H9 (cell line): ENCODE results near the gene TGM3. TPM values are rescaled to one million over a fixed set of nuclear protein-coding genes. Genes with fewer than 3 reads are reported as not detected.

Experiments
- DNase-seq: peaks from one replicate; pipeline ENCODE4 v3.0.0-alpha.2; 2017
- H2AFZ ChIP-seq: one replicate; pipeline ENCODE4 v1.6.1; 2013; ENCODE audit warnings: mild to moderate bottlenecking, low read length, control low read depth, moderate library complexity
- H2AK5ac ChIP-seq: 2 replicates; pipeline ENCODE4 v1.6.1; 2013; ENCODE audit warnings: low read length, control low read depth, mixed read lengths; ENCODE audit not compliant: insufficient read length
- H2BK120ac ChIP-seq: one replicate; pipeline ENCODE4 v1.6.1; 2013; ENCODE audit warnings: low read depth, mild to moderate bottlenecking, low read length, control low read depth, inconsistent platforms; ENCODE audit not compliant: poor library complexity, severe bottlenecking
- H2BK12ac ChIP-seq: 2 replicates; pipeline ENCODE4 v1.6.1; 2013; ENCODE audit warnings: low read length, control low read depth, mixed read lengths, low read depth; ENCODE audit not compliant: insufficient read length
- H2BK15ac ChIP-seq: 2 replicates; pipeline ENCODE4 v1.6.1; 2013; ENCODE audit warnings: low read depth, low read length, control low read depth
- H2BK20ac ChIP-seq: one replicate; pipeline ENCODE4 v1.6.1; 2013; ENCODE audit warnings: low read depth, mild to moderate bottlenecking, low read length, control low read depth, inconsistent platforms; ENCODE audit not compliant: poor library complexity, severe bottlenecking
- H2BK5ac ChIP-seq: 2 replicates; pipeline ENCODE4 v1.6.1; 2013; ENCODE audit warnings: low read length, control low read depth, mixed read lengths; ENCODE audit not compliant: insufficient read length
- H3K14ac ChIP-seq: 2 replicates; pipeline ENCODE4 v1.6.1; 2013; ENCODE audit warnings: low read length, control low read depth; ENCODE audit not compliant: insufficient read depth
- H3K18ac ChIP-seq: 2 replicates; pipeline ENCODE4 v1.6.1; 2013; ENCODE audit warnings: low read depth, mild to moderate bottlenecking, mixed read lengths, low read length, control low read depth; ENCODE audit not compliant: insufficient read length
- H3K23ac ChIP-seq: 2 replicates; pipeline ENCODE4 v1.6.1; 2013; ENCODE audit warnings: low read length, control low read depth, mixed read lengths, low read depth; ENCODE audit not compliant: insufficient read length
- H3K23me2 ChIP-seq: 2 replicates; pipeline ENCODE4 v1.6.1; 2013; ENCODE audit warnings: low read depth, mild to moderate bottlenecking, mixed read lengths, low read length, control low read depth; ENCODE audit not compliant: insufficient read length, poor library complexity, severe bottlenecking
- H3K27ac ChIP-seq: 2 replicates; pipeline ENCODE4 v1.5.1; 2013; ENCODE audit warnings: low read length, control low read depth, mixed read lengths, low read depth; ENCODE audit not compliant: insufficient read length
- H3K27me3 ChIP-seq: 2 replicates; pipeline ENCODE4 v1.6.1; 2013; ENCODE audit warnings: low read length, control low read depth, inconsistent platforms; ENCODE audit not compliant: insufficient read depth
- H3K4ac ChIP-seq: 2 replicates; pipeline ENCODE4 v1.6.1; 2013; ENCODE audit warnings: low read depth, mild to moderate bottlenecking, control low read depth, inconsistent platforms, low read length, moderate library complexity
- H3K4me1 ChIP-seq: 2 replicates; pipeline ENCODE4 v1.6.1; 2013; ENCODE audit warnings: low read length, control low read depth, inconsistent platforms; ENCODE audit not compliant: insufficient read depth
- H3K4me2 ChIP-seq: 2 replicates; pipeline ENCODE4 v1.6.1; 2013; ENCODE audit warnings: low read length, control low read depth, mixed read lengths; ENCODE audit not compliant: insufficient read length, insufficient read depth
- H3K56ac ChIP-seq: 2 replicates; pipeline ENCODE4 v1.6.1; 2013; ENCODE audit warnings: low read depth, mild to moderate bottlenecking, mixed read lengths, low read length, control low read depth; ENCODE audit not compliant: insufficient read length
- H3K79me1 ChIP-seq: 2 replicates; pipeline ENCODE4 v1.6.1; 2013; ENCODE audit warnings: low read depth, mild to moderate bottlenecking, moderate library complexity, low read length, control low read depth, inconsistent platforms; ENCODE audit not compliant: insufficient read depth, poor library complexity, severe bottlenecking
- H3K79me2 ChIP-seq: 2 replicates; pipeline ENCODE4 v1.6.1; 2013; ENCODE audit warnings: low read length, control low read depth, inconsistent platforms; ENCODE audit not compliant: insufficient read depth
- H3K9ac ChIP-seq: 2 replicates; pipeline ENCODE4 v1.6.1; 2013; ENCODE audit warnings: low read length, control low read depth, mixed read lengths; ENCODE audit not compliant: insufficient read length; ENCODE audit errors: extremely low read depth
- H3K9me3 ChIP-seq: one replicate; pipeline ENCODE4 v1.6.1; 2013; ENCODE audit warnings: low read depth, low read length, inconsistent platforms; ENCODE audit not compliant: control insufficient read depth
- H3T11ph ChIP-seq: one replicate; pipeline ENCODE4 v1.6.1; 2013; ENCODE audit warnings: mild to moderate bottlenecking, low read length, control low read depth, inconsistent platforms
- H4K20me1 ChIP-seq: one replicate; pipeline ENCODE4 v1.6.1; 2013; ENCODE audit not compliant: control insufficient read depth, insufficient read length, insufficient read depth
- H4K5ac ChIP-seq: 2 replicates; pipeline ENCODE4 v1.6.1; 2013; ENCODE audit warnings: low read depth, mild to moderate bottlenecking, mixed read lengths, low read length, control low read depth; ENCODE audit not compliant: insufficient read length
- H4K8ac ChIP-seq: replicated peaks from 2 replicates; pipeline ENCODE4 v1.6.1; 2013; ENCODE audit warnings: low read length, control low read depth, mixed read lengths, low read depth; ENCODE audit not compliant: insufficient read length
- H4K91ac ChIP-seq: 2 replicates; pipeline ENCODE4 v1.6.1; 2013; ENCODE audit warnings: low read depth, mild to moderate bottlenecking, moderate library complexity, mixed read lengths, low read length, control low read depth; ENCODE audit not compliant: insufficient read length
- H3K27ac Mint-ChIP-seq, 3 experiments: 2 replicates in 2 of 3; 3 replicates in 1 of 3; pipeline ENCODE4 v1.8.0; 2020 to 2021; ENCODE audit warnings: mixed read lengths in 3 of 3, mild to moderate bottlenecking in 1 of 3, moderate library complexity in 1 of 3
- H3K27me3 Mint-ChIP-seq: 2 replicates; pipeline ENCODE4 v1.8.0; 2021; ENCODE audit warnings: low read depth, mild to moderate bottlenecking, moderate library complexity, mixed read lengths
- H3K36me3 Mint-ChIP-seq, 3 experiments: 2 replicates in 2 of 3; 3 replicates in 1 of 3; pipeline ENCODE4 v1.8.0; 2020 to 2021; ENCODE audit warnings: low read depth in 3 of 3, mixed read lengths in 3 of 3; ENCODE audit not compliant: insufficient read depth in 1 of 3
- H3K4me1 Mint-ChIP-seq, 2 experiments: 2 replicates each; pipeline ENCODE4 v1.8.0; 2020; ENCODE audit warnings: mixed read lengths in 2 of 2
- H3K4me3 Mint-ChIP-seq, 2 experiments: 2 replicates in 1 of 2; 3 replicates in 1 of 2; pipeline ENCODE4 v1.8.0; 2020 to 2021; ENCODE audit warnings: mild to moderate bottlenecking in 2 of 2, mixed read lengths in 2 of 2, moderate library complexity in 1 of 2
- H3K9me3 Mint-ChIP-seq, 2 experiments: 2 replicates in 1 of 2; 3 replicates in 1 of 2; pipeline ENCODE4 v1.8.0; 2020; ENCODE audit warnings: mild to moderate bottlenecking in 2 of 2, mixed read lengths in 2 of 2, moderate library complexity in 1 of 2
- WGBS: extraction: QIAGEN DNeasy Blood & Tissue Kit; methylation state at CpG from one replicate; pipeline ENCODE4 v1.1.7; 2013; ENCODE audit warnings: missing lambda C conversion rate, low lambda C conversion rate, mixed read lengths; ENCODE audit not compliant: insufficient read length; ENCODE audit errors: extremely low coverage; 5-methylcytosine and 5-hydroxymethylcytosine counted together
- total RNA-seq: library from RNA; stranded (reverse); gene quantifications from 2 replicates; pipeline ENCODE4 v1.2.1, GENCODE V29; 2021
- TF ChIP-seq, protein P1 (sequence below): fragments of 200-600 bp; sonication (generic); conservative IDR thresholded peaks from 3 replicates; pipeline ENCODE4 v1.8.0; 2021; ENCODE audit warnings: antibody characterized with exemption, mild to moderate bottlenecking

Gene TGM3
- total RNA-seq, 1 experiment from 2014 or later: not detected

- Mint-ChIP-seq H3K36me3 (no peaks in the 10 kb centered on the region; a peak in 2 of 7 replicates), H3K9me3 (no peaks in the 10 kb centered on the region; a peak in 1 of 5 replicates), H3K27me3 (peaks cover 4% of the 10 kb centered on the region), H3K4me1 (peaks cover 30 to 35% of the 10 kb centered on the region in 2 experiments), H3K4me3 (no peak overlapping the region), H3K27ac (no peak overlapping the region)
- no peak for DNase-seq
- Histone ChIP-seq H3K56ac (no peak overlapping the region), H3K4me2 (no peak overlapping the region), H2AK5ac (no peak overlapping the region), H2AFZ (no peak overlapping the region), H3K23me2 (no peaks in the 10 kb centered on the region), H2BK15ac (no peak overlapping the region), H3T11ph (no peak overlapping the region), H4K91ac (no peak overlapping the region), H2BK20ac (no peak overlapping the region), H4K20me1 (no peaks in the 10 kb centered on the region), H3K9ac (no peak overlapping the region), H3K27ac (no peak overlapping the region), H3K23ac (no peak overlapping the region), H3K14ac (no peak overlapping the region), H3K18ac (no peak overlapping the region), H2BK12ac (no peak overlapping the region), H4K5ac (no peak overlapping the region), H4K8ac (no peak overlapping the region), H2BK5ac (no peak overlapping the region), H3K27me3 (no peaks in the 10 kb centered on the region), H3K79me2 (no peaks in the 10 kb centered on the region), H3K4ac (no peak overlapping the region), H3K4me1 (peaks cover 13% of the 10 kb centered on the region), H2BK120ac (no peak overlapping the region), H3K9me3 (no peaks in the 10 kb centered on the region), H3K79me1 (no peaks in the 10 kb centered on the region)
- WGBS: no CpG with 5 or more reads among the region's 9 CpGs
- TF ChIP-seq, protein P1, sequence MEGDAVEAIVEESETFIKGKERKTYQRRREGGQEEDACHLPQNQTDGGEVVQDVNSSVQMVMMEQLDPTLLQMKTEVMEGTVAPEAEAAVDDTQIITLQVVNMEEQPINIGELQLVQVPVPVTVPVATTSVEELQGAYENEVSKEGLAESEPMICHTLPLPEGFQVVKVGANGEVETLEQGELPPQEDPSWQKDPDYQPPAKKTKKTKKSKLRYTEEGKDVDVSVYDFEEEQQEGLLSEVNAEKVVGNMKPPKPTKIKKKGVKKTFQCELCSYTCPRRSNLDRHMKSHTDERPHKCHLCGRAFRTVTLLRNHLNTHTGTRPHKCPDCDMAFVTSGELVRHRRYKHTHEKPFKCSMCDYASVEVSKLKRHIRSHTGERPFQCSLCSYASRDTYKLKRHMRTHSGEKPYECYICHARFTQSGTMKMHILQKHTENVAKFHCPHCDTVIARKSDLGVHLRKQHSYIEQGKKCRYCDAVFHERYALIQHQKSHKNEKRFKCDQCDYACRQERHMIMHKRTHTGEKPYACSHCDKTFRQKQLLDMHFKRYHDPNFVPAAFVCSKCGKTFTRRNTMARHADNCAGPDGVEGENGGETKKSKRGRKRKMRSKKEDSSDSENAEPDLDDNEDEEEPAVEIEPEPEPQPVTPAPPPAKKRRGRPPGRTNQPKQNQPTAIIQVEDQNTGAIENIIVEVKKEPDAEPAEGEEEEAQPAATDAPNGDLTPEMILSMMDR: no peak
Observed at GRCh38 chr20:2299301-2299700, 3.5 kb downstream of the TGM3 start.
